H1 (cell line): ENCODE results near the gene TNFRSF8. TPM values are rescaled to one million over a fixed set of nuclear protein-coding genes. Genes with fewer than 3 reads are reported as not detected.

Experiments
- CTCF ChIA-PET: fragments of 300-600 bp; sonication (Branson Sonifier 250); formaldehyde crosslinking; loops from one replicate; lab custom pipeline; 2021; ENCODE audit not compliant: partially characterized antibody; lab: Charles Lee
- POLR2A ChIA-PET: fragments of 300-600 bp; sonication (Branson Sonifier 250); formaldehyde crosslinking; loops from one replicate; lab custom pipeline; 2021; ENCODE audit warnings: inconsistent platforms; ENCODE audit not compliant: partially characterized antibody; lab: Charles Lee
- DNase-seq, 2 experiments: peaks; one replicate each; pipeline versions ENCODE4 v3.0.0 to v3.0.0-alpha.2; 2010 to 2022; ENCODE audit warnings: low spot score in 2 of 2, low read depth in 1 of 2, mixed read lengths in 1 of 2
- FAIRE-seq: peaks from 2 replicates; lab custom pipeline; 2011; peaks lifted over from hg19 to GRCh38; lab: Jason Lieb, UNC
- H2AFZ ChIP-seq: 2 replicates; pipeline ENCODE4 v1.8.1; 2012; ENCODE audit warnings: low read length, inconsistent platforms
- H2AK5ac ChIP-seq: 2 replicates; pipeline ENCODE4 v1.6.1; 2013; ENCODE audit warnings: low read depth, low read length
- H2BK120ac ChIP-seq: replicated peaks from 2 replicates; pipeline ENCODE3; 2013; ENCODE audit warnings: low read depth, low read length, inconsistent platforms
- H2BK12ac ChIP-seq: 2 replicates; pipeline ENCODE4 v1.6.1; 2013; ENCODE audit warnings: low read depth, low read length
- H2BK15ac ChIP-seq: 2 replicates; pipeline ENCODE4 v1.6.1; 2013; ENCODE audit warnings: low read length
- H2BK20ac ChIP-seq: 2 replicates; pipeline ENCODE4 v1.6.1; 2013; ENCODE audit warnings: low read length
- H2BK5ac ChIP-seq: 2 replicates; pipeline ENCODE4 v1.6.1; 2013; ENCODE audit warnings: low read depth, low read length
- H3K14ac ChIP-seq: 2 replicates; pipeline ENCODE4 v1.6.1; 2013; ENCODE audit warnings: inconsistent platforms; ENCODE audit not compliant: insufficient read length
- H3K18ac ChIP-seq: 2 replicates; pipeline ENCODE4 v1.6.1; 2013; ENCODE audit warnings: low read length; ENCODE audit errors: extremely low read depth
- H3K23ac ChIP-seq: 2 replicates; pipeline ENCODE4 v1.6.1; 2013; ENCODE audit warnings: inconsistent platforms; ENCODE audit not compliant: insufficient read length
- H3K23me2 ChIP-seq: 2 replicates; pipeline ENCODE4 v1.6.1; 2013; ENCODE audit warnings: low read depth, low read length
- H3K27ac ChIP-seq: 2 replicates; pipeline ENCODE4 v1.6.1; 2011; ENCODE audit warnings: low read depth, low read length, inconsistent platforms
- H3K27me3 ChIP-seq, 4 experiments: replicated peaks in 1 of 4; 1 replicate in 1 of 4; 2 replicates in 3 of 4; pipeline versions ENCODE4 v1.6.1 to v1.8.1; 2011 to 2013; ENCODE audit warnings: low read length in 3 of 4, mild to moderate bottlenecking in 3 of 4, inconsistent platforms in 2 of 4, mixed read lengths in 2 of 4, moderate library complexity in 1 of 4; ENCODE audit not compliant: control insufficient read depth in 3 of 4, insufficient read depth in 3 of 4; ENCODE audit errors: extremely low read depth in 1 of 4
- H3K36me3 ChIP-seq, 4 experiments: 2 replicates each; pipeline versions ENCODE4 v1.6.1 to v1.8.1; 2011 to 2013; ENCODE audit warnings: mild to moderate bottlenecking in 4 of 4, low read length in 3 of 4, moderate library complexity in 2 of 4, control low read depth in 1 of 4, inconsistent platforms in 1 of 4; ENCODE audit not compliant: insufficient read depth in 4 of 4, control insufficient read depth in 2 of 4
- H3K4ac ChIP-seq: replicated peaks from 2 replicates; pipeline ENCODE3; 2013; ENCODE audit warnings: low read length, low read depth, mixed read lengths, inconsistent platforms; ENCODE audit not compliant: insufficient read length
- H3K4me1 ChIP-seq, 4 experiments: replicated peaks in 1 of 4; 1 replicate in 1 of 4; 2 replicates in 3 of 4; pipeline versions ENCODE4 v1.6.1 to v1.8.1; 2011 to 2013; ENCODE audit warnings: low read length in 3 of 4, inconsistent platforms in 2 of 4, mixed read lengths in 1 of 4; ENCODE audit not compliant: insufficient read depth in 4 of 4, control insufficient read depth in 3 of 4
- H3K4me2 ChIP-seq, 2 experiments: 2 replicates each; pipeline versions ENCODE4 v1.6.1 to v1.8.1; 2011 to 2013; ENCODE audit warnings: low read depth in 2 of 2, low read length in 2 of 2, control low read depth in 1 of 2, inconsistent platforms in 1 of 2, mild to moderate bottlenecking in 1 of 2; ENCODE audit not compliant: insufficient read depth in 1 of 2
- H3K4me3 ChIP-seq, 4 experiments: fragments of 200-600, 300-600 bp in 1 of 4; sonication (generic), shearing (Covaris generic), sonication (Bioruptor Twin) in 1 of 4; 2 replicates each; pipeline versions ENCODE4 v1.5.1 to v1.8.1; 2011 to 2016; ENCODE audit warnings: low read length in 4 of 4, low read depth in 3 of 4, control low read depth in 2 of 4, inconsistent platforms in 2 of 4, mild to moderate bottlenecking in 2 of 4, mixed read lengths in 1 of 4, moderate library complexity in 1 of 4; ENCODE audit not compliant: insufficient read depth in 2 of 4; ENCODE audit errors: extremely low read depth in 1 of 4
- H3K56ac ChIP-seq: replicated peaks from 2 replicates; pipeline ENCODE3; 2013; ENCODE audit warnings: low read depth, mild to moderate bottlenecking, mixed read lengths, low read length, inconsistent platforms; ENCODE audit not compliant: insufficient read length
- H3K79me1 ChIP-seq: 2 replicates; pipeline ENCODE4 v1.6.1; 2013; ENCODE audit warnings: low read depth, low read length, control low read depth
- H3K79me2 ChIP-seq, 2 experiments: 2 replicates each; pipeline versions ENCODE4 v1.6.1 to v1.8.1; 2012 to 2013; ENCODE audit warnings: low read length in 2 of 2, mild to moderate bottlenecking in 2 of 2, inconsistent platforms in 1 of 2; ENCODE audit not compliant: insufficient read depth in 2 of 2, control insufficient read depth in 1 of 2
- H3K9ac ChIP-seq, 4 experiments: replicated peaks in 1 of 4; 1 replicate in 1 of 4; 2 replicates in 3 of 4; pipeline versions ENCODE4 v1.6.1 to v1.8.1; 2011 to 2013; ENCODE audit warnings: low read depth in 3 of 4, low read length in 3 of 4, control low read depth in 2 of 4, mild to moderate bottlenecking in 2 of 4, moderate library complexity in 2 of 4, inconsistent platforms in 1 of 4; ENCODE audit errors: extremely low read depth in 1 of 4
- H3K9me3 ChIP-seq, 2 experiments: 2 replicates each; pipeline versions ENCODE4 v1.6.1 to v1.8.1; 2012 to 2013; ENCODE audit warnings: mild to moderate bottlenecking in 2 of 2, moderate library complexity in 2 of 2, control low read depth in 1 of 2, inconsistent platforms in 1 of 2, low read depth in 1 of 2, low read length in 1 of 2, mixed read lengths in 1 of 2; ENCODE audit not compliant: insufficient read depth in 2 of 2
- H4K20me1 ChIP-seq, 2 experiments: replicated peaks in 1 of 2; 2 replicates each; pipeline versions ENCODE3 to v1.8.1; 2011 to 2013; ENCODE audit warnings: inconsistent platforms in 2 of 2, low read length in 2 of 2, mild to moderate bottlenecking in 1 of 2; ENCODE audit not compliant: insufficient read depth in 2 of 2, control insufficient read depth in 1 of 2
- H4K5ac ChIP-seq: 2 replicates; pipeline ENCODE4 v1.6.1; 2013; ENCODE audit warnings: low read length, low read depth, mixed read lengths, inconsistent platforms; ENCODE audit not compliant: insufficient read length
- H4K8ac ChIP-seq: 2 replicates; pipeline ENCODE4 v1.8.0; 2013; ENCODE audit warnings: mild to moderate bottlenecking, moderate library complexity, low read length, inconsistent platforms; ENCODE audit not compliant: insufficient read depth; ENCODE audit errors: extremely low read depth
- H4K91ac ChIP-seq: replicated peaks from 2 replicates; pipeline ENCODE3; 2013; ENCODE audit warnings: low read length, mixed read lengths, inconsistent platforms; ENCODE audit not compliant: insufficient read length
- NANOG ChIP-seq: IDR thresholded peaks from 2 replicates; pipeline ENCODE4 v1.6.1; 2011; ENCODE audit warnings: low read length, low read depth, mild to moderate bottlenecking, inconsistent platforms; ENCODE audit not compliant: insufficient read depth, poor library complexity, severe bottlenecking
- WGBS, 2 experiments: shearing (Covaris generic) in 1 of 2; methylation state at CpG; one replicate each; pipeline versions ENCODE4 v1.1.6 to v1.1.7; 2013 to 2015; ENCODE audit warnings: low lambda C conversion rate in 2 of 2, mixed read lengths in 2 of 2, inconsistent platforms in 1 of 2, low coverage in 1 of 2, missing lambda C conversion rate in 1 of 2; ENCODE audit not compliant: insufficient replicate concordance in 2 of 2, insufficient coverage in 1 of 2, insufficient read length in 1 of 2; ENCODE audit errors: extremely low coverage in 1 of 2, missing lambda C conversion rate in 1 of 2; 5-methylcytosine and 5-hydroxymethylcytosine counted together
- polyA plus RNA-seq, 7 experiments: library from polyadenylated mRNA; depleted of rRNA in 3 of 7; stranded (reverse) in 5 of 7; unstranded in 2 of 7; fragments of >200 nt in 5 of 7; fragments of 200-250 nt in 2 of 7; gene quantifications; 1 replicate in 5 of 7; 2 replicates in 1 of 7; 4 replicates in 1 of 7; pipeline versions ENCODE4 v1.2.1 to v1.2.3, GENCODE V29; 2011 to 2013; ENCODE audit warnings: missing spikeins in 2 of 7, mixed read lengths in 2 of 7
- total RNA-seq: library from RNA; stranded (reverse); fragmentation: NEBNext Ultra II Directional; extraction: Animal tissue kit (Norgen Biotek cat#: 25700); gene quantifications from 2 replicates; pipeline ENCODE4 v1.2.1, GENCODE V29; 2021

TNFRSF8 gene
- total and polyA plus RNA-seq, 2 of the 8 experiments (the other 6 are each of a cell fraction or from before 2014, with no cell fraction given) = 23.2 to 32.7 TPM

DNA sequence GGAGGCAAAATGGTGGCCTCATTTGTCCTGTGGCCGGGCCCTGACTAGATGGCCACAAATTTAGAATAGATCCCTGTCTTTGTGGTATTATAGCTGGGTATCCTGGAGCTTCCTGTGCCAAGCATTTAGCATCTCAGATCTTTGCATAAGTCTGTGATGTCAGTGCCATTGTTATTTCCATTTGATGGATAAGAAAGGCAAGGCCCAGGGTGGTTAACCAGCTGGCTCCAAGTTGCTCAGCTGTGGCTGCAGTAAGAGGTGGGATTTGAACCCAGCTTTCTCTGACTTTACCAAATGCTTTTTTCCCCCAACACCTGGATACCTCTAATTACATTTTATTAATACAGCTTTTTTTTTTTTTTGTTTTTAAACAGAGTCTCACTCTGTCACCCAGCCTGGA lies 11.7 kb upstream of the TNFRSF8 start:
- Histone ChIP-seq H2AFZ (no peak overlapping the region), H4K91ac (no peak overlapping the region), H4K8ac (no peak overlapping the region), H3K23me2 (no peaks in the 10 kb centered on the region; the same call in 1 of the 2 replicates), H3K79me1 (no peaks in the 10 kb centered on the region), H4K20me1 (peaks cover 0 to 2% of the 10 kb centered on the region in 2 experiments), H2AK5ac (no peak overlapping the region), H3K9me3 (no peaks in the 10 kb centered on the region), H3K18ac (no peak overlapping the region), H3K27ac (no peak overlapping the region), H3K27me3 (no peaks in the 10 kb centered on the region; a peak in 1 of 7 replicates), H2BK20ac (no peak overlapping the region), H3K4me2 (no peak overlapping the region), H3K23ac (no peak overlapping the region), H3K4ac (no peak overlapping the region), H3K4me3 (no peak overlapping the region), H3K79me2 (no peaks in the 10 kb centered on the region), H2BK15ac (no peak overlapping the region), H3K36me3 (no peaks in the 10 kb centered on the region), H2BK12ac (no peak overlapping the region), H3K14ac (no peak overlapping the region), H3K56ac (no peak overlapping the region), H2BK5ac (no peak overlapping the region), H3K4me1 (peaks cover 0 to 13% (median 4%) of the 10 kb centered on the region in 4 experiments; a peak in 5 of 7 replicates), H3K9ac (no peak overlapping the region), H4K5ac (no peak overlapping the region), H2BK120ac (no peak overlapping the region)
- TF ChIP-seq NANOG = no peak
- WGBS, 2 experiments = 89% methylated on average over 1 of the region's 1 CpG; no CpG with 5 or more reads in 1 of the 2 experiments
- DNase-seq = no peak
- FAIRE-seq = no peak
- ChIA-PET CTCF (interaction anchor here (0.8 to 3.3 kb wide), 9 partner anchors 13 to 71 kb away, joined by 3 to 31 read pairs (median 3); no protein-coding TSS in a partner anchor), POLR2A (interaction anchor here (0.6 to 1.2 kb wide), 6 partner anchors 15 to 340 kb away, joined by 3 to 5 read pairs (median 4); no protein-coding TSS in a partner anchor)
